HG03108 (cell line): ENCODE measurements around the gene ACTR3.
"Not testable (repeated sequence)": the region's sequence is repeated elsewhere in the genome, so short reads cannot be mapped to it uniquely, and the experiment has no call there.

Experiments
- ATAC-seq: cut with Tn5 transposase; IDR thresholded peaks from one replicate; pipeline ENCODE4 v1.9.1; 2021; ENCODE audit warnings: moderate library complexity; ENCODE audit not compliant: unreplicated experiment

ACTR3 gene

GRCh38 chr2:113889471-113890252 is at the start of gene ACTR3:
Gene ACTR3, plus strand, starts transcription at chr2:113890089. Its CDS starts 191 bp downstream, at chr2:113890280.
- ATAC-seq: peak; percentile 48

GRCh38 chr2:113840518-113840917 is 49.4 kb upstream of the ACTR3 start:
- ATAC-seq: no peak

- ATAC-seq: no peak
These were observed 46.8 kb upstream of the ACTR3 start for GRCh38 chr2:113842919-113843736.

- not testable (repeated sequence) for ATAC-seq
These were observed 46.2 kb upstream of the ACTR3 start for GRCh38 chr2:113843737-113844050.

GRCh38 chr2:113845261-113845660 is 44.6 kb upstream of the ACTR3 start:
- no peak for ATAC-seq

GRCh38 chr2:113845796-113846195 is 44.1 kb upstream of the ACTR3 start:
- not testable (repeated sequence) for ATAC-seq

GRCh38 chr2:113846429-113846828 is 43.5 kb upstream of the ACTR3 start:
- ATAC-seq: no peak

- peak; percentile 77 for ATAC-seq
These were observed 42.7 kb upstream of the ACTR3 start for GRCh38 chr2:113847144-113847543.

GRCh38 chr2:113848758-113849415 is 41.0 kb upstream of the ACTR3 start:
- ATAC-seq: no peak

- ATAC-seq: no peak
These were observed 39.2 kb upstream of the ACTR3 start for GRCh38 chr2:113850687-113851086.

- no peak for ATAC-seq
These were observed 38.2 kb upstream of the ACTR3 start for GRCh38 chr2:113851640-113852039.

GRCh38 chr2:113854208-113854607 is 35.7 kb upstream of the ACTR3 start:
- ATAC-seq: no peak

GRCh38 chr2:113854970-113855740 is 34.7 kb upstream of the ACTR3 start:
- ATAC-seq: no peak

- ATAC-seq: no peak
These were observed 32.4 kb upstream of the ACTR3 start for GRCh38 chr2:113857464-113857863.

- ATAC-seq: no peak
These were observed 31.1 kb upstream of the ACTR3 start for GRCh38 chr2:113858764-113859163.

GRCh38 chr2:113861740-113862139 is 28.1 kb upstream of the ACTR3 start:
- peak; percentile 31 for ATAC-seq

GRCh38 chr2:113863144-113863543 is 26.7 kb upstream of the ACTR3 start:
- no peak for ATAC-seq

- ATAC-seq: no peak
These were observed 22.3 kb upstream of the ACTR3 start for GRCh38 chr2:113867571-113867970.

- ATAC-seq: no peak
These were observed 20.6 kb upstream of the ACTR3 start for GRCh38 chr2:113869253-113869652.

- no peak for ATAC-seq
These were observed 17.7 kb upstream of the ACTR3 start for GRCh38 chr2:113872201-113872600.

- no peak for ATAC-seq
These were observed 16.0 kb upstream of the ACTR3 start for GRCh38 chr2:113873867-113874266.
